Inferior parietal cortex (tissue), 1 donor: Measurements from ENCODE around the gene LBHD1.
"Not testable (repeated sequence)": the region's sequence is repeated elsewhere in the genome, so short reads cannot be mapped to it uniquely, and the experiment has no call there.

Experiments
- DNase-seq: peaks from one replicate; pipeline ENCODE4 v3.0.0-alpha.2; 2016; ENCODE audit errors: extremely low spot score

LBHD1 gene

GRCh38 chr11:62664405-62665074 lies 7.5 kb downstream of the LBHD1 start:
- peak; percentile 35 for DNase-seq

- DNase-seq = no peak
Measured at GRCh38 chr11:62656796-62657429, 15.2 kb downstream of the LBHD1 start.

- no peak for DNase-seq
Measured at GRCh38 chr11:62654297-62654696, 17.8 kb downstream of the LBHD1 start.

GRCh38 chr11:62652161-62653006 lies 19.7 kb downstream of the LBHD1 start:
- DNase-seq = no peak

- DNase-seq = not testable (repeated sequence)
Measured at GRCh38 chr11:62650283-62650682, 21.8 kb downstream of the LBHD1 start.

- DNase-seq = no peak
Measured at GRCh38 chr11:62649486-62649885, 22.6 kb downstream of the LBHD1 start.

GRCh38 chr11:62648967-62649364 lies 23.1 kb downstream of the LBHD1 start:
- no peak for DNase-seq

GRCh38 chr11:62648185-62648966 lies 23.7 kb downstream of the LBHD1 start:
- no peak for DNase-seq

- no peak for DNase-seq
Measured at GRCh38 chr11:62647609-62648005, 24.5 kb downstream of the LBHD1 start.

GRCh38 chr11:62646825-62647608 lies 25.1 kb downstream of the LBHD1 start:
- no peak for DNase-seq

GRCh38 chr11:62645946-62646824 lies 25.9 kb downstream of the LBHD1 start, which contains the start of gene GANAB:
GANAB (minus strand) TSS chr11:62646613; CDS start chr11:62646599, 14 bp downstream.
- peak; percentile 97 for DNase-seq

GRCh38 chr11:62645671-62645945 lies 26.5 kb downstream of the LBHD1 start:
- no peak for DNase-seq

GRCh38 chr11:62644220-62644619 lies 27.8 kb downstream of the LBHD1 start:
- DNase-seq = no peak

GRCh38 chr11:62632492-62632891 lies 39.6 kb downstream of the LBHD1 start:
- no peak for DNase-seq

- DNase-seq = no peak
Measured at GRCh38 chr11:62627713-62628112, 44.4 kb downstream of the LBHD1 start.

GRCh38 chr11:62622476-62623089 lies 49.5 kb downstream of the LBHD1 start:
- DNase-seq = no peak

GRCh38 chr11:62621567-62622470 lies 50.2 kb downstream of the LBHD1 start, which contains the start of gene B3GAT3:
B3GAT3 (minus strand) TSS chr11:62621986; CDS start chr11:62621947, 39 bp downstream.
- DNase-seq = peak; percentile 97

- no peak for DNase-seq
Measured at GRCh38 chr11:62621027-62621566, 51.0 kb downstream of the LBHD1 start.
